GM12878 (cell line): Measurements from ENCODE around the gene DCDC2. TPM values are rescaled to one million over a fixed set of nuclear protein-coding genes. Genes with fewer than 3 reads are reported as not detected.

Experiments used
- ATAC-seq: fragments of 200-7000 bp; cut with Tn5 transposase; 3 replicates; pipeline ENCODE4 v1.9.1; 2020; ENCODE audit warnings: mild to moderate bottlenecking, moderate library complexity
- BruUV-seq: library from RNA; stranded (reverse); fragments of 400-500 nt; replicated peaks from 2 replicates; lab custom pipeline; 2021; lab: Mats Ljungman, UMichigan
- CTCF ChIA-PET: fragments of 300-600 bp; sonication (Branson Sonifier 250); formaldehyde crosslinking; extraction: SDS; loops from one replicate; lab custom pipeline; 2021; ENCODE audit warnings: inconsistent platforms; lab: Yijun Ruan, JAX
- POLR2A ChIA-PET: fragments of 350-600 bp; formaldehyde crosslinking; extraction: SDS; loops from one replicate; lab custom pipeline; 2021; ENCODE audit warnings: inconsistent platforms; lab: Charles Lee
- RAD21 ChIA-PET: fragments of 300-600 bp; sonication (Branson Sonifier 250); formaldehyde crosslinking; loops from one replicate; lab custom pipeline; 2023; ENCODE audit warnings: antibody characterized with exemption; ENCODE audit not compliant: unreplicated experiment; lab: Charles Lee
- SMC1A ChIA-PET: fragments of 300-600 bp; sonication (Branson Sonifier 250); formaldehyde crosslinking; loops from one replicate; lab custom pipeline; 2023; ENCODE audit not compliant: unreplicated experiment, uncharacterized antibody; lab: Charles Lee
- DNase-seq: peaks from one replicate; pipeline ENCODE4 v3.0.0-alpha.2; 2011; ENCODE audit warnings: low read depth, low spot score
- FAIRE-seq: peaks from 3 replicates; lab custom pipeline; 2011; peaks lifted over from hg19 to GRCh38; lab: Jason Lieb, UNC
- H2AFZ ChIP-seq: 2 replicates; pipeline ENCODE4 v1.6.0; 2011; ENCODE audit warnings: low read depth, low read length, control low read depth; ENCODE audit not compliant: control insufficient read depth
- H3K27ac ChIP-seq: 2 replicates; pipeline ENCODE4 v1.5.1; 2011; ENCODE audit warnings: control low read depth; ENCODE audit not compliant: control insufficient read depth, insufficient read depth
- H3K27me3 ChIP-seq, 2 experiments: replicated peaks in 1 of 2; 2 replicates each; pipeline versions ENCODE4 v1.6.0 to v1.6.1; 2011; ENCODE audit warnings: low read length in 1 of 2; ENCODE audit not compliant: control insufficient read depth in 2 of 2, insufficient read depth in 2 of 2
- H3K36me3 ChIP-seq, 2 experiments: 2 replicates each; pipeline ENCODE4 v1.5.1; 2011; ENCODE audit warnings: low read length in 1 of 2; ENCODE audit not compliant: control insufficient read depth in 2 of 2, insufficient read depth in 2 of 2
- H3K4me1 ChIP-seq: 2 replicates; pipeline ENCODE4 v1.6.1; 2011; ENCODE audit warnings: mild to moderate bottlenecking, low read length, moderate library complexity, mixed read lengths; ENCODE audit not compliant: control insufficient read depth, insufficient read depth
- H3K4me2 ChIP-seq: 2 replicates; pipeline ENCODE4 v1.6.0; 2011; ENCODE audit warnings: control low read depth; ENCODE audit not compliant: control insufficient read depth, insufficient read depth
- H3K4me3 ChIP-seq: fragments of 200-600 bp; sonication (generic); 2 replicates; pipeline ENCODE4 v1.5.1; 2016
- H3K79me2 ChIP-seq: 2 replicates; pipeline ENCODE4 v1.6.0; 2011; ENCODE audit warnings: low read length; ENCODE audit not compliant: control insufficient read depth, insufficient read depth
- H3K9ac ChIP-seq: 2 replicates; pipeline ENCODE4 v1.8.0; 2011; ENCODE audit warnings: low read length, control low read depth, mixed read lengths; ENCODE audit not compliant: control insufficient read depth, insufficient read depth
- H3K9me3 ChIP-seq: replicated peaks from 3 replicates; pipeline ENCODE4 v1.5.1; 2011; ENCODE audit warnings: mild to moderate bottlenecking, low read length; ENCODE audit not compliant: control insufficient read depth, insufficient read depth
- H4K20me1 ChIP-seq: 2 replicates; pipeline ENCODE4 v1.6.0; 2011; ENCODE audit not compliant: control insufficient read depth, insufficient read depth
- CBX5 ChIP-seq: sonication (generic); IDR thresholded peaks from 2 replicates; pipeline ENCODE4 v1.6.1; 2016; ENCODE audit warnings: low read depth, moderate library complexity, mild to moderate bottlenecking, inconsistent platforms
- CREB1 ChIP-seq: IDR thresholded peaks from 2 replicates; pipeline ENCODE4 v1.6.1; 2012; ENCODE audit warnings: low read depth, mild to moderate bottlenecking, inconsistent platforms
- NR2C2 ChIP-seq: IDR thresholded peaks from 2 replicates; pipeline ENCODE4 v1.6.1; 2011; ENCODE audit warnings: borderline replicate concordance, low read depth; ENCODE audit not compliant: control insufficient read depth, insufficient read length
- PAX8 ChIP-seq: fragments of 450-650 bp; IDR thresholded peaks from 2 replicates; pipeline ENCODE4 v1.6.1; 2017; ENCODE audit warnings: mild to moderate bottlenecking, moderate library complexity
- WGBS: methylation state at CpG from one replicate; pipeline ENCODE4 v1.1.6; 2016; ENCODE audit warnings: low lambda C conversion rate; ENCODE audit not compliant: insufficient replicate concordance, insufficient coverage; ENCODE audit errors: missing lambda C conversion rate; 5-methylcytosine and 5-hydroxymethylcytosine counted together
- in situ Hi-C: fragments of 300-500 bp; cut with MboI; formaldehyde crosslinking; loops from 9 replicates; pipeline ENCODE4 v1.14.3; 2018; ENCODE audit warnings: mixed read lengths
- intact Hi-C: fragments of 100-400 bp; cut with micrococcal nuclease; formaldehyde crosslinking; loops from one replicate; pipeline ENCODE4 v1.14.2; 2022; ENCODE audit not compliant: unreplicated experiment
- polyA plus RNA-seq, 11 experiments: library from polyadenylated mRNA; depleted of rRNA in 4 of 11; unstranded in 6 of 11; stranded (reverse) in 5 of 11; fragments of >200 nt; fragmentation: Nextera tagmentation in 4 of 11; fragmentation: Illumina TruSeq in 1 of 11; extraction: Ambion mirVana in 4 of 11; extraction: Trizol in 1 of 11; gene quantifications; 1 replicate in 1 of 11; 2 replicates in 10 of 11; pipeline versions ENCODE4 v1.2.1 to v1.2.3, GENCODE V29; 2011 to 2016; ENCODE audit warnings: inconsistent platforms in 2 of 11, missing spikeins in 2 of 11, low read depth in 1 of 11
- small RNA-seq: library from RNA; depleted of rRNA; stranded (forward); fragments of <200 nt; gene quantifications from one replicate; pipeline ENCODE3, GENCODE V24; 2014
- total RNA-seq, 4 experiments: library from RNA; depleted of rRNA in 3 of 4; stranded (reverse); fragments of >200 nt in 3 of 4; fragmentation: Illumina TruSeq in 1 of 4; extraction: Trizol in 1 of 4; gene quantifications; 2 replicates each; pipeline versions ENCODE4 v1.2.1 to v1.2.3, GENCODE V29; 2013 to 2021

DCDC2 gene
- total and polyA plus RNA-seq, 10 of the 15 experiments (the other 5 are each of a cell fraction or from before 2014, with no cell fraction given), result under 0.01 to 0.03 TPM; not detected in 8

GRCh38 chr6:24122139-24122538, 235.7 kb downstream of the DCDC2 start:
- Histone ChIP-seq H3K79me2 (no peaks in the 10 kb centered on the region), H3K9ac (no peak overlapping the region), H4K20me1 (no peaks in the 10 kb centered on the region), H3K9me3 (no peaks in the 10 kb centered on the region), H2AFZ (no peak overlapping the region), H3K4me3 (no peak overlapping the region), H3K27ac (no peak overlapping the region), H3K36me3 (no peaks in the 10 kb centered on the region), H3K4me2 (no peak overlapping the region), H3K27me3 (no peaks in the 10 kb centered on the region), H3K4me1 (no peaks in the 10 kb centered on the region)
- CTCF ChIA-PET, result interaction anchor here (1.0 kb wide), 1 partner anchor 13 kb away, joined by 3 read pairs; no protein-coding TSS in a partner anchor
- SMC1A ChIA-PET, result no interaction called here
- RAD21 ChIA-PET, result no interaction called here
- no TSS peak for BruUV-seq
- ATAC-seq (no peak), FAIRE-seq (no peak), DNase-seq (no peak)
- in situ Hi-C loops, result no loop called here
- intact Hi-C loops, result no loop called here
- TF ChIP-seq CREB1 (no peak), PAX8 (no peak), CBX5 (no peak), NR2C2 (no peak)
- WGBS, result 14% methylated on average over 7 of the region's 7 CpGs
- POLR2A ChIA-PET, result no interaction called here

Small RNAs within 50 kb of the gene (small RNA-seq; reads per million reads assigned to genes)
- gene RF00218, result not detected
- gene RNU6-391P, result not detected

Other genes starting within 250 kb of the DCDC2 start
- gene NRSN1, start 231.8 kb downstream of the DCDC2 start, total RNA-seq (2014; rRNA removed), result not detected in 2 replicates
- not detected in 2 replicates for gene NRSN1, start 231.8 kb downstream of the DCDC2 start, total RNA-seq (2014; rRNA removed; fragmentation: Illumina TruSeq; extraction: Trizol)
- not detected in 2 replicates for gene NRSN1, start 231.8 kb downstream of the DCDC2 start, total RNA-seq (2021)
- not detected in 2 replicates for gene NRSN1, start 231.8 kb downstream of the DCDC2 start, polyA plus RNA-seq (2011; rRNA removed)
- gene NRSN1, start 231.8 kb downstream of the DCDC2 start, polyA plus RNA-seq (2014; fragmentation: Illumina TruSeq; extraction: Trizol), result not detected in 2 replicates
- gene NRSN1, start 231.8 kb downstream of the DCDC2 start, polyA plus RNA-seq (2014; fragmentation: Nextera tagmentation; extraction: Ambion mirVana), result not detected
- gene NRSN1, start 231.8 kb downstream of the DCDC2 start, polyA plus RNA-seq (2014; rRNA removed), result not detected in 2 replicates
- not detected for gene NRSN1, start 231.8 kb downstream of the DCDC2 start, polyA plus RNA-seq (2016; fragmentation: Nextera tagmentation; extraction: Ambion mirVana)
- 18.0 and 20.7 TPM in 2 replicates for gene MRS2, start 44.9 kb upstream of the DCDC2 start, total RNA-seq (2014; rRNA removed)
- 20.9 and 22.0 TPM in 2 replicates for gene MRS2, start 44.9 kb upstream of the DCDC2 start, total RNA-seq (2014; rRNA removed; fragmentation: Illumina TruSeq; extraction: Trizol)
- gene MRS2, start 44.9 kb upstream of the DCDC2 start, total RNA-seq (2021), result 25.6 and 25.7 TPM in 2 replicates
- gene MRS2, start 44.9 kb upstream of the DCDC2 start, polyA plus RNA-seq (2011; rRNA removed), result 29.0 and 43.5 TPM in 2 replicates
- gene MRS2, start 44.9 kb upstream of the DCDC2 start, polyA plus RNA-seq (2014; fragmentation: Illumina TruSeq; extraction: Trizol), result 23.7 and 26.2 TPM in 2 replicates
- gene MRS2, start 44.9 kb upstream of the DCDC2 start, polyA plus RNA-seq (2014; fragmentation: Nextera tagmentation; extraction: Ambion mirVana), result 10 to 100 TPM in 1 of 2 experiments, 1 to 10 TPM in 1; 7.5 to 12.6 TPM
- 19.0 and 24.8 TPM in 2 replicates for gene MRS2, start 44.9 kb upstream of the DCDC2 start, polyA plus RNA-seq (2014; rRNA removed)
- 10 to 100 TPM; 26.7 to 29.9 TPM for gene MRS2, start 44.9 kb upstream of the DCDC2 start, polyA plus RNA-seq (2016; fragmentation: Nextera tagmentation; extraction: Ambion mirVana)
- 1.0 TPM in 2 replicates for gene GPLD1, start 131.5 kb upstream of the DCDC2 start, total RNA-seq (2014; rRNA removed)
- 0.60 and 1.0 TPM in 2 replicates for gene GPLD1, start 131.5 kb upstream of the DCDC2 start, total RNA-seq (2014; rRNA removed; fragmentation: Illumina TruSeq; extraction: Trizol)
- 1.0 and 1.2 TPM in 2 replicates for gene GPLD1, start 131.5 kb upstream of the DCDC2 start, total RNA-seq (2021)
- gene GPLD1, start 131.5 kb upstream of the DCDC2 start, polyA plus RNA-seq (2011; rRNA removed), result 0.73 and 0.75 TPM in 2 replicates
- 0.51 and 0.60 TPM in 2 replicates for gene GPLD1, start 131.5 kb upstream of the DCDC2 start, polyA plus RNA-seq (2014; fragmentation: Illumina TruSeq; extraction: Trizol)
- gene GPLD1, start 131.5 kb upstream of the DCDC2 start, polyA plus RNA-seq (2014; fragmentation: Nextera tagmentation; extraction: Ambion mirVana), result under 1 TPM; 0.13 to 0.16 TPM
- 0.46 and 0.99 TPM in 2 replicates for gene GPLD1, start 131.5 kb upstream of the DCDC2 start, polyA plus RNA-seq (2014; rRNA removed)
- gene GPLD1, start 131.5 kb upstream of the DCDC2 start, polyA plus RNA-seq (2016; fragmentation: Nextera tagmentation; extraction: Ambion mirVana), result under 1 TPM; 0.04 to 0.66 TPM
- gene ALDH5A1, start 136.9 kb upstream of the DCDC2 start, total RNA-seq (2014; rRNA removed), result 10.2 and 10.6 TPM in 2 replicates
- gene ALDH5A1, start 136.9 kb upstream of the DCDC2 start, total RNA-seq (2014; rRNA removed; fragmentation: Illumina TruSeq; extraction: Trizol), result 6.5 and 8.5 TPM in 2 replicates
- gene ALDH5A1, start 136.9 kb upstream of the DCDC2 start, total RNA-seq (2021), result 13.8 and 15.3 TPM in 2 replicates
- 6.2 and 7.7 TPM in 2 replicates for gene ALDH5A1, start 136.9 kb upstream of the DCDC2 start, polyA plus RNA-seq (2011; rRNA removed)
- gene ALDH5A1, start 136.9 kb upstream of the DCDC2 start, polyA plus RNA-seq (2014; fragmentation: Illumina TruSeq; extraction: Trizol), result 12.5 and 13.5 TPM in 2 replicates
- gene ALDH5A1, start 136.9 kb upstream of the DCDC2 start, polyA plus RNA-seq (2014; fragmentation: Nextera tagmentation; extraction: Ambion mirVana), result 1 to 10 TPM; 2.6 to 6.9 TPM
- gene ALDH5A1, start 136.9 kb upstream of the DCDC2 start, polyA plus RNA-seq (2014; rRNA removed), result 10.6 and 11.0 TPM in 2 replicates
- gene ALDH5A1, start 136.9 kb upstream of the DCDC2 start, polyA plus RNA-seq (2016; fragmentation: Nextera tagmentation; extraction: Ambion mirVana), result 10 to 100 TPM in 1 of 2 experiments, 1 to 10 TPM in 1; 8.2 to 11.9 TPM